Astrocyte (in vitro differentiated cells and primary cell): ENCODE results near the gene SGCE.

Source experiments
- EZH2 ChIP-seq: IDR thresholded peaks from 2 replicates; pipeline ENCODE4 v1.6.1; 2012; ENCODE audit warnings: mild to moderate bottlenecking, low read length, inconsistent platforms; ENCODE audit not compliant: insufficient read depth
- TF ChIP-seq, protein P1 (sequence below): IDR thresholded peaks from 2 replicates; pipeline ENCODE4 v1.5.1; 2011; ENCODE audit warnings: low read depth, mild to moderate bottlenecking, inconsistent platforms, low read length, moderate library complexity; ENCODE audit not compliant: insufficient read depth

DNA sequence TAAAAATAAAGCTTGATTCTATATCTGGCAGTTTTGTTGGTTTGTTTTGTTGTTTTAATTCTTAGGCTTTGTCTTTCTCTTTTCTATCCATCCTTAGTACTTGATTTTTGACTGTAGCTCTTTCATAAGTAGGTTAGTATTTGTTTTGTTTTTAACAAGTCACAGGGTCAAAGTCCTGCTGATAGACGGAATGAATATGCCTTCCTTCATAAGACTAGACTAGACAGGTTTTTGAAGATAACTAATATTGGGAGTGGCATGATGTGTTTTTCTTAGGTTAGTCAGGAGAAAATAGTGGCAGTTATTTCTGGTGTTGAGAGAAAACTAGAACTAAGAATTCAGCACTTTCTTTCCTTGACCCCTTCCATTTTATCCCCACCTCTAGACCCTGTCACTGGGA is 96.0 kb downstream of the SGCE start:
- TF ChIP-seq, protein P1, sequence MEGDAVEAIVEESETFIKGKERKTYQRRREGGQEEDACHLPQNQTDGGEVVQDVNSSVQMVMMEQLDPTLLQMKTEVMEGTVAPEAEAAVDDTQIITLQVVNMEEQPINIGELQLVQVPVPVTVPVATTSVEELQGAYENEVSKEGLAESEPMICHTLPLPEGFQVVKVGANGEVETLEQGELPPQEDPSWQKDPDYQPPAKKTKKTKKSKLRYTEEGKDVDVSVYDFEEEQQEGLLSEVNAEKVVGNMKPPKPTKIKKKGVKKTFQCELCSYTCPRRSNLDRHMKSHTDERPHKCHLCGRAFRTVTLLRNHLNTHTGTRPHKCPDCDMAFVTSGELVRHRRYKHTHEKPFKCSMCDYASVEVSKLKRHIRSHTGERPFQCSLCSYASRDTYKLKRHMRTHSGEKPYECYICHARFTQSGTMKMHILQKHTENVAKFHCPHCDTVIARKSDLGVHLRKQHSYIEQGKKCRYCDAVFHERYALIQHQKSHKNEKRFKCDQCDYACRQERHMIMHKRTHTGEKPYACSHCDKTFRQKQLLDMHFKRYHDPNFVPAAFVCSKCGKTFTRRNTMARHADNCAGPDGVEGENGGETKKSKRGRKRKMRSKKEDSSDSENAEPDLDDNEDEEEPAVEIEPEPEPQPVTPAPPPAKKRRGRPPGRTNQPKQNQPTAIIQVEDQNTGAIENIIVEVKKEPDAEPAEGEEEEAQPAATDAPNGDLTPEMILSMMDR = no peak
- TF ChIP-seq EZH2 = no peak
